HuH-7.5 (cell line): ENCODE results near the gene CNGA1.
A peak's percentile ranks its signal among the peaks of the same experiment; 100 is the strongest.

Experiments
- DNase-seq: peaks from one replicate; pipeline ENCODE4 v3.0.0; 2011; ENCODE audit warnings: low spot score

Gene CNGA1

DNA sequence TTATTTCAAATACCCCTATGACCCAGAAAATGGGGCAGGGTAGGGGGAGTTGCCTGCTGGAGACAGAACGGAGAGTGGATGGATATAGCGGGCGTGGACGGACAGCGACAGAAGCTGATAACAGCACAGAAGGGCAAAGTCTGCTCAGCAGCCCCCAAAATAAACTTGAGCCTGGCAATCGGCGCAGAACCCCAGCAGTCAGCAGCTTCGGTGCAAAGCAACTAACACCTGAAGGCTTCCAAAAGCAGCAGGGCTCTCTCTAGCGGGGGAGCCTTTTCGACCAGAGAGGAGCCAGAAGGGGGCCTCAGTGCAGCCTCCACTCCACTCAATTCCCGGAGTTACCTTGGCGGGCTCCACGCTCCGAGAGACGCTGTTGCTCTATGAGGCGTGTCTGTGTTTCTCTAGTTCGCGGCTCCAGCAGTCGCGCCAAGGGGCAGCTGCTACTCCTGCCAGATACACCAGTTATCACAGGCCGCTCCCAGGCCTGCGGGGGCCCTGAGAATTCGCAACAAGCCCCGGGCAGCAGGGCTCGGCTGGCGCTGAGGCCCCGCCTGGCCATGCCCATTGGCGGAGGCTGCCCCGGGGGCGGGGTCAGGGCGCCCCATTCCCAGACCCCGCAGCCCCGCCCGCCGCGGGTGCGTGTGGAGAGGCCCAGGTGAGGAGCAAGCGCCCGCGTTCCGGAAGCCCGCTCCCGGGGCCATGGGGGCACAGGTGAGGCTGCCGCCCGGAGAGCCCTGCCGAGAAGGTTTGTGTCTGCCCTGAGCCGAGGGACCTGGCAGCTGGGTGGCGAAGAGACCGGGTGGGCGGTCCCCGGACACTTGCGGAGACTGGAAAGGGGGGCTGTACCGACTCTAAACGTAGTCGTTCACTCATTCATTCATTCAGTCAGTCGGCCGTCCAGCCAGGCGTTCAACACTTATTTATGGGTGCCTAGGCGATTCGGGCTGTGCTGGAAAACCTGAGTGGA lies at the start of gene CNGA1, which contains the start of gene NIPAL1:
TSS of gene CNGA1 (minus strand) at position 541 of the 967 bp plus-strand sequence. CDS start 63,992 bp downstream, outside the sequence.
TSS of gene NIPAL1 (plus strand) at position 632 of the 967 bp plus-strand sequence. CDS start at position 700, 68 bp downstream.
- peak; percentile 77 for DNase-seq

DNA sequence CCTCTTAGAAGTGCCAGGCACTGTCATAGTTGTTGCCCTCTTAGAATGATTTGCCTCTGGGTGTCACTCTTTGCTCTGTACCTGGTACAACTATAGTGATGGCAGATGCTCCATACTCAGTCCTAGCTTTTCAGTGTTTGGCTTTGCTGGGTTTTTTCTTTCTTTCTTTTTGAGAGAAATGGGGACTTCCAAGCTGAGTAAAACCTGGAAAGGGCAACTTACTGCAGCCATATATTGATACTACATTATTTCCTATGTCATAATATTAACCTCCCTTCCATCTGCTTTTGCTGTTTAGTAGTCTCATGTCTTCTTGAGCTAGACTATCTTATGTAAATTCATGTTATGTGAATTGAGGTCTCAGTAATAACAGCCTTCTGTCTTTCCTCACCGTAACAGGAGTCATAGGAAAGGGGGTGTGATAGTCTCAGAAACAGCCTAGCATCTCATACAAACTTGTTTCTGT lies 49.1 kb upstream of the CNGA1 start:
- DNase-seq = no peak

GRCh38 chr4:48064349-48064748 lies 47.9 kb upstream of the CNGA1 start:
- DNase-seq = no peak

DNA sequence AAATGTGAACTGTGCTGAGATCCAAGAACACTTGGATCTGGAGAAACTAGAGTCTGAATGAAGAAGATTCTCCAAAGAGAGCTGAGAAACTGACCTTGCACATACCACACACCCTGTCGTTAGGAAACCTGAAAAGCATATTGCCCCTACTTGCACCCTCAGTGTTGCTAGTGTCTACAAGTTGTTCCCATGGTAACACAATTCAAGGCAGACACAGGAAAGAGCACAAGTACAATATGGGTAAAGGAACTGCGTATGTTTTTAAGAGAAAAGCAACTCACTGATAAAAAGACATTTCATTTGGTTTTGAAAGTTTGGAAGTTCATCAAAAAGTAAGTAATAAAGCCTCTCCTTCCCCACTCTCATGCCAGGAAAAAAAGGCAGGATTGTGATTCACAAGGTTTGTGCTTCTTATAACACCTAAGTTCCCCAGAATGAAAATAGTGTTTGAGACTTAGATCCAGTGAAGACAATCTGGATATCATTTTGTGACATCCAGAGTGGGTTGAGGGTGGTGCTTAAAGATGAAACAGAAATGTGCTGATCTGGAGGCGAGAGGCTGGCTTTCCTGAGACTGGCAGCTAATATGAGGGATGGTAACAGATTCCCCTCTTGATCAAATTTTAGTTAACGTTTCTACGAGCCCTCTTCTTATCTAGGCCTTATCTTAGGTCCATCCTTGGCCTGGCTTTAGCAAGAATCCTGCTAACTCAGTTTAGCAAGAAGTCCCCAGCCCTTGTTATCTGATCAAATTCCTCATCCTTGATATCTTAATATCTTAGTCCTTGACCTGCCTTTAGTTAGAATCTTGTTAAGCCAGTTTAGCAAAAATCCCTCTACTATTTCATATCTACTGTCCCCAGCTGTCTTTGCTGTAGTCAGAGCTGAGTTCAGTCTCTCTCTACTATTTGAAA lies 42.4 kb upstream of the CNGA1 start:
- DNase-seq = no peak

DNA sequence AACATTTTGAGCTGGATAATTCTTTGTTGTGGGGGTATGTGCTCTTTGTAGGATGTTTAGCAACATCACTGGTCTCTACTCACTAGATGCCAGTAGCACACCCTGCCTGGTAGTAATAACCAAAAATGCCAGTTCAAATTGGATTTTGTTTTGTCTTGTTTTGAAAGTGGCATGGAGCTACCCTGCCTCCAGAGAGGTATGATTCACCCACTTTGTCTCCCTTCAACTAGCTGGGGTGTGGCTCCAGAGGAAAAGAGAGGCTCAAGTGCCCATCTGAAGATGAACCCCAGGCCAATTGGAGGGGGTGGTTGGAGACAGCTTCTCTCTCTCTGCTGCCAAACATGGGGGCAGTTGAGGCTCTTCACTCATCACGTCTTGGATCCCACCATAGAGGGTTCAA lies 34.6 kb upstream of the CNGA1 start:
- no peak for DNase-seq

GRCh38 chr4:48049483-48049882 lies 33.0 kb upstream of the CNGA1 start:
- no peak for DNase-seq

DNA sequence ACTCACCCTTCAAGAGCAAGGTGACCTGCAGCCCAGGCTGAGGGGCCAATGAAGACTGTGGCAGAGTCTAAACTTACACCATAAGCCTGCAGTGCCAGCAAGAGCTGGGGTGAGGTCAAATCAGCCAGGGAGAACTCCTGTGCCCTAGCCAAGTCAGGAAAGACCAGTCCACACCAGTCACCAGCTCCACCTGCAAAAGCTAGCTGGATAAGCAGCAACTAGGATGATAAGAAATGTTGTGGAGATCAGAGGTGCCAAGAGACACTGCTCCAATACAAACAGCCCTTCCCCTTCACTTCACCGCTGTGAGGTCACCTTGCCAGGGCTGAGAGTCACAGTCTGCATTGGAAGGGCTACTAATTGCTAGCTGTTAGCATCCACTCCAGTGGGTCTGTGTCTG lies 31.4 kb upstream of the CNGA1 start:
- DNase-seq = no peak

- DNase-seq = no peak
Measured at GRCh38 chr4:48047421-48047844, 31.0 kb upstream of the CNGA1 start.

GRCh38 chr4:48046059-48046458 lies 29.6 kb upstream of the CNGA1 start:
- no peak for DNase-seq

DNA sequence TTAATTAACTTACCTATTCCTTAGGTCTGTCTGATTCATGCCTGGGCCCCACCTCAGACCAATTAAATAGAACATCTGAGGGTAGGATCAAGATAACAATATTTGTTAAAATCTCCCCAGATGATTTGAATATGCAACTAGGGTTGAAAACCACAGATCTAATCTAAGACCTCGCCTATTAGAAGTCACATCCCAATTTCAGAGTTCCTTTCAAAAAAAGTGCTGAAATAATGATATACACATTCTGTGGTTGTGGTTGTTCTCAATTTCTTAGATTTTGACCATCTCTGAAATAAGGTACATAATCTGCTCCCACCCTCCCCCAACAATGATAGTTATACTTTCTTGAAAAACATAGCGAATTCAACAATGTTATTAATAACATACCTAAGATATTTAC lies 27.8 kb upstream of the CNGA1 start:
- DNase-seq = no peak

GRCh38 chr4:48043504-48043903 lies 27.0 kb upstream of the CNGA1 start:
- DNase-seq = no peak

DNA sequence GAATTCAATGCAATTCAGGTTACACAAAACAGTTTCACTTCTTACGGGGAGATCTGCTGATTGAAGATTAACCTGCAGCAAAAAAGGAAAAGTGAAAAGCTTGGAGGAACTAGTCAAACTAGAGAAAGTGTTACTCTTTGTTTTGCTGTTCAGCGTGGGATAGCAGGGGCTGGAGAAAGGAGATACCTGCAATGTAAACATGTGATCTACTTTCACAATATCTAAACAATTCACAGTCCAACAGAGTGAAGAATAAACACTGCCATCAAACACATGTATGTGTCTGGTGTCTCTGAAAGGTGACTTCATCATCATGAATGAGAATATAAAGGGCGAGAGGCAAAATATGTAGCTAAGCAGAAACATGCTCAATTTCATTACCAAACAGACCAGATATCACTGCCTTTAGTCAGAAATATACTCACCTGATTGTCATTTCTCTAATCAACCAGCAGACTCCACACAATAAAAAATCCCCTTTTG lies 26.5 kb upstream of the CNGA1 start:
- peak; percentile 43 for DNase-seq

DNA sequence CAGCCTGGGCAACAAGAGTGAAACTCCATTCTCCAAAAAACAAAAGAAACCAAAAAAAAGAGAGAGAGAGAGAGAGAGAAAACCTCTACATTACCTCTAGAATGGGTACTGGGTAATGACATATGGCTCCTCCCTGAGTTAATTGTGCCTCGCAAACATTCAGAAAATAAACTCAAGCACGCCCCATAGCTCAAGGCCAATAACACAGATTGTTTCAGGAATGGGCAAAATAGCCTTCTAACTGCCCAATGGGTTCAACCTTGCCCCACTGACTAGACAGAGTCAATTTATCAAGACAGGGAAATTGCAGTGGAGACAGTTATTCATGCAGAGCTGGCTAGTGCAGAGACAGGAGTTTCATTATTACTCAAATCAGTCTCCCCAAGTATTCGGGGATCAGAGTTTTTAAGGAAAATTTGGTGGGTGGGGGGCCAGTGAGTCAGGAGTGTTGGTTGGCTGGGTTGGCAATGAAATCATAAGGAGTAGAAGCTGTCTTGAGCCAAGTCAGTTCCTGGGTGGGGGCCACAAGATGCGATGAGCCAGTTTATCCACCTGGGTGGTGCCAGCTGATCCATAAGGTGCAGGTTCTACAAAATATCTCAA lies 25.2 kb upstream of the CNGA1 start:
- no peak for DNase-seq

- no peak for DNase-seq
Measured at GRCh38 chr4:48039561-48039960, 23.1 kb upstream of the CNGA1 start.

DNA sequence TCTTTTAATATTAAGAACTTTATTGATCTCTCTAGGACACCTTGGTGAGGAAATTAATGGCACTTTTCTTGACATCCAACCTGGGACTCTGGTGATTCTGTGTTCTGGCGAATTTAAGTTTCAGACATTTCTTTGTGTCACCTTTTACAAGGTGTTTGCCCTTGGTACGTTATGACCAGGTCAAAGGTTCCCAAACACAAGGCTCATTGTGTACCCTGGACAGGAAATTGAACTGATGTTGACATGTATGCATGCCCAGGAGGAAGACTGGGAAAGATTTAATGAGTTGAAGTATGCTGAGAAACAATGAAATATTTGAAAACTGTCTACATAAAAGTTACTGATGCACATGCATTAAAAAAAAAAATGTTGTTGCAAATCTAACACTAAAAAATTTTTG lies 22.2 kb upstream of the CNGA1 start:
- DNase-seq = no peak

DNA sequence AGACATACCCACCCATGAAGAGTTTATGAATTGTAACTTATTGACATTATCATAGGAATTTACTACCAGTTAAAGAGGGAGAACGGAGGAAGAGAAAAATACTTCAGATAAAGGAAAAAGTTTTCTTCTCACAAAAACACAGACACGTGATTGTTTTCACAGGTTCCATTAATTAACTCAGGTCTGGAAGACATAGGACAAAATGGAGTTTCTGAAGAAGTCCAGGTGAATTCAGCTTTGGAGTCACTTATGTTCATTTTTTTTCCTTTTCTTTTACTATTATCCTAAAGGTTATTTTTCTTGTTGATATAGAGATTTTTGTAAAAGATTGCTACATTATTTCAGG lies 20.6 kb upstream of the CNGA1 start:
- DNase-seq = no peak

- no peak for DNase-seq
Measured at GRCh38 chr4:48035952-48036351, 19.5 kb upstream of the CNGA1 start.

DNA sequence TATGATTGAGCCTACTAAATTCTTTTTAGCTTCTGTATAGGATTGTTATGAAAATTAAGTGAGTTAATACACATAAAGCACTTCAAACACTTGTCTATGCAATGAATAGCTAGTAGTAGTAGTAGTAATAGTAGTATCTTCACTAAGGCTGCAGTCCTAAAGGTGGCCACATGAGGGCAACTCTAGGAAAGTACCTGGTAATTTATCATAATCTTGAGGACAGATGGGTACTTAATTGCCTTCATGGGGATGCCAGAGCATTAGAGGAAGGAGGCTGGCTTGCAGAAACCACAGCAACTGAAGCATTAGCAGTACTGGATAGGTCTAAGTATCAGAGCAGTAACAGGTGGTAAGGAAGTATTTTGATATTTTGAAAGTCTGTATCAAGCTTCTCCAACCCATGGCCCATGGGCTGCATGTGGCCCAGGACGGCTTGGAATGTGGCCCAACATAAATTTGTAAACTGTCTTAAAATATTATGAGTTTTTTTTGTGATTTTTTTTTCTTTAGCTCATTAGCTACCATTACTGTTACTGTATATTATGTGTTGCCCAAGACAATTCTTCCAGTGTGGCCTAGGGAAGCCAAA lies 17.4 kb upstream of the CNGA1 start:
- no peak for DNase-seq

GRCh38 chr4:48033412-48033811 lies 16.9 kb upstream of the CNGA1 start:
- DNase-seq = no peak

GRCh38 chr4:48032721-48033120 lies 16.2 kb upstream of the CNGA1 start:
- DNase-seq = no peak

- DNase-seq = no peak
Measured at GRCh38 chr4:48031802-48032525, 15.5 kb upstream of the CNGA1 start.
